Epidermal melanocyte (primary cell): ENCODE data around the gene TNFAIP1.
"Not testable (repeated sequence)": the region's sequence is repeated elsewhere in the genome, so short reads cannot be mapped to it uniquely, and the experiment has no call there.

Experiments used
- DNase-seq: peaks from one replicate; pipeline ENCODE4 v3.0.0; 2011; ENCODE audit warnings: low spot score; ENCODE audit not compliant: insufficient read length

Gene TNFAIP1

DNA sequence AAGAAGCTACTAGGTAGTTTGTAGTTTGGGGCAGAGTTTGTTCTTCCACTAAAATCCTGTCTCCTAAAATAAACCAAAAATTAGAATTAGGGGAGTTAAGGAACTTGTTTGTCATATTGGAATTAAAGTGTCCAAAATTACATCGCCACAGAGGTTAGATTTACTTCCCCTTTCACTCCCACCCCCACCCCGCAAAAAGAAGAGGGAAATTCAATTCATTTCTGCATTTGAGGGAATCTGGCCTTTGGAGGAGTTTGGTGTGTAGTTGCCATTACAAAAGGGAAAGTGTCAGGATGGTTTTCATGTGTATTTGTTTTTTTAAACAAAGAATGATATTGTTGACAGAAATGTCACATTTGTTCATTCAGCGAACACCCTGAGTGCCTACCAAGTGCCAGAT lies 10.8 kb upstream of the TNFAIP1 start:
- no peak for DNase-seq

DNA sequence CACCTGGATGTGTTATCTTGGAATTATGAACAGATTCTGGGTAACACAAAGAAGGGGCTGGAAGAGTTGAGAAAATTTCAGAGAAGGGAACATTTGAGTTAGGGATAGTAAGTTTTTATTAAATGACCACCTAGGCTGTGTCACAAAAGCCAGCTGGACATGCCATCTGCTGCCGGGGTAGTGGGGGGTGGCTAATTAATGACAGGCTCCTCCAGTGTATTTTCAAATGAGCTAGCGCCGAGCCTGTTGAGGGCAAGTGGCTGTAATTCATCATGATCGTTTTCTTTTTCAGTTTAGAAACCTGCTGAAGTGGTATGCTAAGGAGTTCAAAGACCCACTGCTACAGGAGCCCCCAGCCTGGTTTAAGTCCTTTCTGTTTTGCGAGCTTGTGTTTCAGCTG lies 10.3 kb upstream of the TNFAIP1 start:
- no peak for DNase-seq

GRCh38 chr17:28326114-28326513 lies 9.4 kb upstream of the TNFAIP1 start:
- DNase-seq, result no peak

GRCh38 chr17:28327031-28327607 lies 8.4 kb upstream of the TNFAIP1 start:
- DNase-seq, result no peak

- DNase-seq, result no peak
These were observed 7.9 kb upstream of the TNFAIP1 start for GRCh38 chr17:28327709-28328108.

GRCh38 chr17:28328325-28328724 lies 7.2 kb upstream of the TNFAIP1 start:
- no peak for DNase-seq

DNA sequence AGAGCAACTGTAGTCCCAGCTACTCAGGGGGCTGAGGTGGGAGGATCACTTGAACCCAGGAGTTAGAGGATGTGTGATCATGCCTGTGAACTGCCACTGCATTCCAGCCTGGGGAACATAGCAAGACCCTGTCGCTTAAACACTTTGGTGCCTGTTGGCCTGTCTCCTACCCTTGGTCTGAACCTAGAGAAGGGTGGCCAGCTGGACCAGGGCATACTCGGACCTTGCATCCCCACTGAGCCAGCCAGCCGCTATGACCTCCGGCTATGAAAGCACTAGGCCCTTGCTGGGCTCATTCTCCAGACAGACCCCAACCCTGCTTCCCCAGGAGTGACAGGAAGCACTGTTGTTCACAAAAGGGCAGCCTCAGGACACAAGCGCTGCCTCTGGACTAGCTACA lies 4.9 kb upstream of the TNFAIP1 start:
- no peak for DNase-seq

DNA sequence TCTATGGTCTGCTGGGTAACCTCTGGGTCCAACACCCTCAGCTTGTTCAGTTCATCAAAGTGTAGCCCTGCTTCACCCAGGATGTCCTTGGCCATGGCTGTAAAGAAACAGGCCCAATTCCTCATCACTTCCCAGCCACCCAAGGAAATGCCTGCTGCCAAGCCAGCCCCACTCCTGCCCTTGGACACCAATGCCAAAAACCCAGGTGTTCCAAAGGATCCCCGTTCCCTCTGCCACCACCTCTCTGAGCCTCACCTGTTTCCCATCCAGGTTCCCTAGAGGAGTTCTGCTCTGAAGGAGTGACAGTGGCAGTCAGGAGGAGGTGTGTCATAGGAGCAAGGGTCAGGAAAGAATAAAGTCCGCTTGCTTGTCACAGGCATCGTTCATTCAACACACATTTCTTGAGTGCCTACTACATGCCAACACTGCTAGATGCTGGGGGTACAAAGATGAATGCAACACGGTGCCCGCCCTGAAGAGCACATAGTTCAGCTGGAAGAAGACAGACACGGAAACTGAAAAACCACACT lies 3.6 kb upstream of the TNFAIP1 start:
- no peak for DNase-seq

GRCh38 chr17:28333083-28333746 lies 2.3 kb upstream of the TNFAIP1 start:
- DNase-seq, result no peak

DNA sequence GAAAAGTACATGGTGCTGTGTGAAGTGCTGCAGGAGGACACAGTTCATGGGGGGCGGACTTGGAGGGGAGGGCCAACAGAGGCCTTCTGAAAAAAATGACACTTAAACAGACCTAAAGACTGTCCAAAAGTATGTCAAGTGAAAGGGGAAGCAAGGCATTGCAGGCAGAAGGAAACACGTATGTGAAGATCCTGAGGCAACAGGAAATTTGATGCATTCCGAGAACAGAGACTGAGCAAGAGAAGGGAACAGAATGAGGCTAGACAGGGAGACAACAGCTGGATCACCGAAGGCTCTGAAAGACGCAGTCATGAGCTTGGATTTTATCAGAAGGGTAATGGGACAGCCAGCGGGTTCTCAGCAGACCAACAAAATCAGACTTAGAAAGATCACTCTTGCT lies 1.4 kb upstream of the TNFAIP1 start:
- DNase-seq, result no peak

GRCh38 chr17:28334666-28335200 lies 828 bp upstream of the TNFAIP1 start:
- DNase-seq, result no peak

- DNase-seq, result no peak
These were observed 654 bp downstream of the TNFAIP1 start for GRCh38 chr17:28335959-28336871.

GRCh38 chr17:28338056-28338768 lies 2.7 kb downstream of the TNFAIP1 start:
- no peak for DNase-seq

- DNase-seq, result not testable (repeated sequence)
These were observed 3.2 kb downstream of the TNFAIP1 start for GRCh38 chr17:28338769-28339212.

DNA sequence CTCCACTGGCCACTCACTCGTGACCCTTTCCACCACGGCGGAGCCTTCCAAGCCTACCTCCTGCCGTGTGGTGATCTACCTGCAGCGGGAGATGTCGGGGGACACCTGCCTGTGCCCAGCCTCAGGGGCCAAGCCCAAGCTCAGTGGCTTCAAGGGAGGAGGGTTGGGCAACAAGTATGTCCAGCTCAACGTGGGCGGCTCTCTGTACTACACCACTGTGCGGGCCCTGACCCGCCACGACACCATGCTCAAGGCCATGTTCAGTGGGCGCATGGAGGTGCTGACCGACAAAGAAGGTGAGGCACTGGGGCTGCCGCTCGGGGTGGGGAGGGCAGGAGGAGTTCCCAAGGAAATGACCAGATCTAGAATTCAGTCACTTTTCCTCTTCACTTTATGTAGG lies 3.9 kb downstream of the TNFAIP1 start:
- DNase-seq, result no peak

GRCh38 chr17:28340374-28340773 lies 4.8 kb downstream of the TNFAIP1 start:
- no peak for DNase-seq

GRCh38 chr17:28341516-28341915 lies 6.0 kb downstream of the TNFAIP1 start:
- DNase-seq, result no peak

- DNase-seq, result no peak
These were observed 6.8 kb downstream of the TNFAIP1 start for GRCh38 chr17:28342313-28342712.

DNA sequence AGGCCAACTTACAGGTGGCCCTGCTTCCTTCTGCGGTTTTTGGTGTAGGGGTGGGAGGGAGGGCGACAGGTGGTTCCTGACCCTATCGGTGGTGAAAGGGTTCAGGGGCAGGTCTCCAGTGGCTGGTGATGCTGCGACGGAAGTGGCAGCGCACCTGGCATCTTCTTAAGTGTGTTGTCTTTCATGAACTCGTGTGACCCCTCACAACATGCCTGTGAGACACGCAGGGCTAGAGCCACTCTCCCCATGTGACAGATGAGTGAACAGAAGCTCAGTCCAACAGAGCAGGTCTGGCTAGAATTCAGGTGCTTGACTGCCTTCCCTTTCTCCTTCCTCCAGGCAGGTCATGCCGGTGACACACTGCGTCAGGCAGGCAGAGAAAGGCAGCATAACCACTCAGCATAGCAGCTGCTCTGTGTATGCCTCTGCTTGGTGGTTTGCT lies 8.0 kb downstream of the TNFAIP1 start:
- DNase-seq, result no peak

- no peak for DNase-seq
These were observed 8.4 kb downstream of the TNFAIP1 start for GRCh38 chr17:28344011-28344410.

DNA sequence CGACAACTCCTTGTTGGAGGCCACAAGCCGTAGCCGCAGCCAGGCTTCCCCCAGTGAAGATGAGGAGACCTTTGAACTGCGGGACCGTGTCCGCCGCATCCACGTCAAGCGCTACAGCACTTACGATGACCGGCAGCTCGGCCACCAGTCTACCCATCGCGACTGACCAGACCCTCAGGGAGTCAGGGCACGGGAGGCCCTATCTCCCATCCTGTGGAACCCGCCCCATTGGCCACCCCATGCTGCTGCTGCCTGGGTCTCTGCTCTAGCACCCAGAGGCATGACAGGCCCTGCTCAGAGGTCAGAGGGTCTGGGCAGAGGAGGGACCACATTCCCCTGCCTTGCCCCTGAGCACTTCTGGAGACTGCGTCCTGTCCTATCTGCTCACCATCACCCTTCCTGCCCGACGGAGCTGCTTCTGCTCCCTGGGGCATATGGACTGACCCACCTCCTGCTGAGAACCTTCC lies 8.9 kb downstream of the TNFAIP1 start:
- no peak for DNase-seq
